C4-2B (cell line): ENCODE data around the gene RTN4R.

Experiments used
- H3K27ac ChIP-seq: fragments of 450-650 bp; 2 replicates; pipeline ENCODE4 v1.5.1; 2017
- CTCF ChIP-seq: fragments of 450-650 bp; conservative IDR thresholded peaks from 2 replicates; pipeline ENCODE4 v1.5.1; 2017; ENCODE audit warnings: mild to moderate bottlenecking
- ZFX ChIP-seq: fragments of 450-650 bp; IDR thresholded peaks from 2 replicates; pipeline ENCODE4 v1.6.1; 2017

Gene RTN4R

GRCh38 chr22:20232781-20233180 lies 35.3 kb downstream of the RTN4R start:
- H3K27ac ChIP-seq: no peak overlapping the region

GRCh38 chr22:20232237-20232598 lies 35.9 kb downstream of the RTN4R start:
- no peak overlapping the region for H3K27ac ChIP-seq
- TF ChIP-seq CTCF (no peak), ZFX (no peak)

More at GRCh38 chr22:20232781-20233180, 35.3 kb downstream of the RTN4R start:
- TF ChIP-seq CTCF (no peak), ZFX (no peak)

- TF ChIP-seq CTCF (no peak), ZFX (no peak)
- no peak overlapping the region for H3K27ac ChIP-seq
These were observed 36.4 kb downstream of the RTN4R start for GRCh38 chr22:20231514-20232236.

- H3K27ac ChIP-seq: peak overlapping the region; percentile 23; the same call in 1 of the 2 replicates
- no peak for TF ChIP-seq CTCF
- TF ChIP-seq ZFX: no peak
These were observed 37.2 kb downstream of the RTN4R start for GRCh38 chr22:20230777-20231420.

GRCh38 chr22:20229916-20230775 lies 38.0 kb downstream of the RTN4R start:
- H3K27ac ChIP-seq: peak overlapping the region; percentile 23
- TF ChIP-seq CTCF (no peak), ZFX (no peak)

GRCh38 chr22:20228939-20229272 lies 39.2 kb downstream of the RTN4R start:
- TF ChIP-seq CTCF (no peak), ZFX (no peak)
- no peak overlapping the region for H3K27ac ChIP-seq
